Left hindlimb (tissue), 1 donor: ENCODE measurements around the gene DDX21.
A peak's percentile ranks its signal among the peaks of the same experiment; 100 is the strongest.
"Not testable (repeated sequence)": the region's sequence is repeated elsewhere in the genome, so short reads cannot be mapped to it uniquely, and the experiment has no call there.

ENCODE experiments used
- DNase-seq: peaks from one replicate; pipeline ENCODE4 v3.0.0-alpha.2; 2018

The DDX21 gene

DNA sequence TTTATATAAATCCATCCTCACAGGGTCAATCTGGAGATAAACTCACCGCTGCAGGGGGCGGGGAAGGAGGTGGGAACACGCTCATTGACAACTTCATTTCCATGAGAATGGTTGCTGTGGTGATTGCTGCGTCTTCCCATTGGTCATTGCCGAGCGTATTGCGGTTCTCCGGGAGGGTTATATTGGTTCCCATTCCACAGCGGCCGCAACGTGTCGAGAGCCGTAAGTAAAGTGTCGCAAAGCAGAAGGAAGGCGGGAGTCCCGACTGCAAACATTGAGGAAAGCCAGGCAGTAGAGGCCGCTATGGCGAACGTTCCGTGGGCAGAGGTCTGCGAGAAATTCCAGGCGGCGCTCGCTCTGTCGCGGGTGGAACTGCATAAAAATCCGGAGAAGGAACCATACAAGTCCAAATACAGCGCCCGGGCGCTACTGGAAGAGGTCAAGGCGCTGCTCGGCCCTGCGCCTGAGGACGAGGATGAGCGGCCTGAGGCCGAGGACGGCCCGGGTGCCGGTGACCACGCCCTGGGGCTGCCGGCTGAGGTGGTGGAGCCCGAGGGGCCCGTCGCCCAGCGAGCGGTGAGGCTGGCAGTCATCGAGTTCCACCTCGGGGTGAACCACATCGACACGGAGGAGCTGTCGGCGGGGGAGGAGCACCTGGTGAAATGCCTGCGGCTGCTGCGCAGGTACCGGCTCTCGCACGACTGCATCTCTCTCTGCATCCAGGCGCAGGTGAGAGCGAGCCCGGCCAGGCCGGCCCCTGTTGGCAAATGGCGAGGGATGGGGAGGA is 32.8 kb downstream of the DDX21 start, which contains the start of gene KIFBP:
TSS of gene KIFBP (plus strand) at position 274 of the 787 bp plus-strand sequence. CDS start at position 304, 30 bp downstream.
- peak; percentile 95 for DNase-seq

DNA sequence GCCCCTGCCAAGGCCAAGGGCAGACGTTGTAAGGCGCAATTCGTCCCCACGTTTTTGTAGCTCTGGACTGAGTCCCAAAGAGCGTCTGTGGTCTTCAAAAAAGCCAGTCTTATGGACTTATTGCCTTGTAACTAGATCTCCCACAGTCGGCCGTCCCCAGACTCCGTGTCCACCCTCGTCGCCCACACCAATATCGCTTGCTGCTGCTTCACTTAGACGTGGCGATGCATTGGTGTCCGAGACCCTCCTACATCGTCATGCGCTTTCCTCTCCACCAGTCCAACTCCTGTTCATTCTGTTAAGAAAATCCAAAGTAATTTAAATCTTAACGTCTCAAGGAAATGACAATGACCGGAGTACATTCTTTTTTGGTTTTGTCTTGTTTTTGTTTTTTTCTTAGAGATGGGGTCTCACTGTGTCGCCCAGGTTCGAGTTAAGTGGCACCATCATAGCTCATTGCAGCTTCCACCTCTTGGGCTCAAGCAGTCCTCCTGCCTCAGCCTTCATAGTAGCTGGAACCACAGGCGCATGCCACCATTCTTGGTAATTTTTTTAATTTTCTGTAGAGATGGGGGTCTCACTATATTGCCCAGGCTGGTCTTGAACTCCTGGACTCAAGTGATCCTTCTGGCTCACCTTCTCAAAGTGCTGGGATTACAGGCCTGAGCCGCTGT is 33.5 kb downstream of the DDX21 start:
- DNase-seq, result no peak

- DNase-seq, result no peak
Measured at GRCh38 chr10:68992636-68993440, 36.9 kb downstream of the DDX21 start.

GRCh38 chr10:68997211-68997610 is 41.2 kb downstream of the DDX21 start:
- DNase-seq, result no peak

- DNase-seq, result no peak
Measured at GRCh38 chr10:69004821-69005220, 48.9 kb downstream of the DDX21 start.

DNA sequence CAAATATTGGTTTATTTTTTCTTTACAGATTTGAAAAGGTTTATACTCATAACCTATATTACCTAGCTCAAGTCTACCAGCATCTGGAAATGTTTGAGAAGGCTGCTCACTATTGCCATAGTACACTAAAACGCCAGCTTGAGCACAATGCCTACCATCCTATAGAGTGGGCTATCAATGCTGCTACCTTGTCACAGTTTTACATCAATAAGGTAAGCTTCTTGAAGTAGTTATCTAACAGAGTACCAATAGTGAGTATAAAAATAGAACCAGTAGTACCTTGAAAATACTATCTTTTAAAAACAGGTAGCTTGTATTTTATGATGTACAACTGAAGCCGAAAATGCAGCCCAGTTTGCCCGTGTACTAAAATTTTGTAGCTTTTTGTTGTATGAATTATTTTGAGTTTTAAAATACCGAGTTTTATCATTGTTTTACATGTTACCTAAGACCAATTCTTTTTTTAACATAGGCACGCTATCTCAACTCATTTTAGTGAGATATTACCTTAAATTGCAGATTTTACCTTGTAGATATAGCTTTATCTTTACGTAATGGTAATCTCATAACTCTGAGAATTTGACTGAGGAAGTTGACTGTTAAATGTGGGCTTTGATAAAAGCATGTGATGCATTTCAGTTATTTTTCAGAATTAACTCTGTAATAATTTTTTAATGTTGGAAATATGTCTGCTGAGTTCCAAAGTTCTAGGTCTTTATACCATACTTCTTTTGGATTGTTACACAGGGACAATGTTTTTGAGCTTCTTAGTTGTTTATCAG is 49.9 kb downstream of the DDX21 start:
- DNase-seq, result no peak

DNA sequence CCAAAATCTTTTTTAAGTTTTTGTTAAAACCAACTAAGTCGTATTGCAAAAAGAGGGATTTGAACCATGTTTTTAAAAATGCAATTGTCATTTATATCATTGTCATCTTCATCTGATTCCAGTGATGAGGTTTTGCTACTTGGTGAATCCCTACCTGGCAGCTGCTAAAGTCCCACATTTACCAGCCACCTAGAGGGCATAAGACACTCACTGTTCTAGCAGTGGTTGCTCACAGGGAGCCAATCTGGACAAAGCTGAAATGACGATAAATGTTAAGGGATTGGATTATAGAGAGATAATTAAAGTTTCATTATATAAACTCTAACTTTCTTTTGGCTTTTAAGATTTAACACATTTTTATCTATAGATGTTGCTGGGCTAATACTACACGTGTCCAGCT is 51.3 kb downstream of the DDX21 start:
- DNase-seq, result no peak

GRCh38 chr10:69009360-69009759 is 53.4 kb downstream of the DDX21 start:
- no peak for DNase-seq

GRCh38 chr10:69010151-69010640 is 54.2 kb downstream of the DDX21 start:
- no peak for DNase-seq

- not testable (repeated sequence) for DNase-seq
Measured at GRCh38 chr10:69012778-69013177, 56.8 kb downstream of the DDX21 start.

GRCh38 chr10:69014171-69014570 is 58.2 kb downstream of the DDX21 start:
- DNase-seq, result no peak

GRCh38 chr10:69018613-69019012 is 62.6 kb downstream of the DDX21 start:
- no peak for DNase-seq

DNA sequence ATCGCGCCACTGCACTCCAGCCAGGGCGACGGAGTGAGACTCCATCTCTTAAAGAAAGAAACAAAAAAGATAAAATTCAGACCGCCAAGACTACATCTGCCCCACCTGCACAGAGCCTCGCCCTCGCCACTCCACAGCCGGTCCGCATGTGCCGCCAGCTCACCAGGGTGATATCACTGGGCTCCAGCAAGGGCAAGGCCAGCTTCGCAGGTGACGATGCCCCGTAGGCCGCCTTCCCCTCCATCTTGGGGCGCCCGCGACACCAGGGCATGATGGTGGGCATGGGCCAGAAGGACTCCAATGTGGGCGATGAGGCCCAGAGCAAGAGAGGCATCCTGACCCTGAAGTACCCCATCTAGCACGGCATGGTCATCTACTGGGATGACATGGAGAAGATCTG is 66.6 kb downstream of the DDX21 start:
- DNase-seq, result no peak

- DNase-seq, result no peak
Measured at GRCh38 chr10:69025370-69025896, 69.5 kb downstream of the DDX21 start.

GRCh38 chr10:69033256-69033655 is 77.3 kb downstream of the DDX21 start:
- DNase-seq, result no peak
